NCI-H128 (cell line): ENCODE data around the gene CENPH.
"Not testable (repeated sequence)": the region's sequence is repeated elsewhere in the genome, so short reads cannot be mapped to it uniquely, and the experiment has no call there.

Experiments used
- DNase-seq: peaks from one replicate; lab custom pipeline; 2025; ENCODE audit not compliant: unreplicated experiment; lab: John Stamatoyannopoulos, UW

CENPH gene

GRCh38 chr5:69245031-69245430 is 55.6 kb downstream of the CENPH start:
- DNase-seq: no peak

- DNase-seq: no peak
Observed at GRCh38 chr5:69248019-69248418, 58.6 kb downstream of the CENPH start.

DNA sequence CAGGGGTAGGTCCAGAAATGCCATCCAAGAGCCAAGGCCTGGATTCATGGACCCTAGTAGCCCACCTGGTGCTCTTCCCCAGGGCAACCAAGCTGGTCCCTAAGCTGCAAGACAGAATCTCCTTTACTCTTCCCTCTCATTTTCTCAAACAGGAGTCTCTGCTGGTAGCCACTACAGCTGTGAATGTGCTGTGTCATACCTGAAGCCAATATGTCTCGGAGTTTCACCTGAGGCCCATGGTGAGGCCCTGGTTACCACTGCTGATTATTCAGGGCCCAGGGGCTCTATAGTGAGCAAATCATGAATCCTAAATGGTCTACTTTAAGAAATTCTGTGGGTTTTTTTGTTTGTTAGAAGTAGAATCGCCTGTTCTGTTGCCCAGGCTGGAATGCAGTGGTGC is 61.2 kb downstream of the CENPH start:
- DNase-seq: no peak

- DNase-seq: no peak
Observed at GRCh38 chr5:69252437-69252836, 63.1 kb downstream of the CENPH start.

DNA sequence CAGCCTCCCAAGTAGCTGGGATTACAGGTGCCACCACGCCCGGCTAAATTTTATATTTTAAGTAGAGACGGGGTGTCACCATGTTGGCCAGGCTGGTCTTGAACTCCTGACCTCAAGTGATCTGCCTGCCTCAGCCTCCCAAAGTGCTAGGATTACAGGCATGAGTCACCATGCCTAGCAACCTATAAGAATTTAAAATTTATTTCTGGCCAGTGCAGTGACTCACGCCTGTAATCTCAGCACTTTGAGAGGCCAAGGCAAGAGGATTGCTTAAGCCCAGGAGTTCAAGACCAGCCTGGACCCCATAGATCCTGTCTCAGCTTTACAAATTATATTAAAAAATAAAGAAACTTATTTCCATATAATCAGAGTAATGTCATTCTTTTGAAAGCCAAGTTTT is 66.6 kb downstream of the CENPH start:
- not testable (repeated sequence) for DNase-seq

- DNase-seq: no peak
Observed at GRCh38 chr5:69257577-69257976, 68.2 kb downstream of the CENPH start.
